ENCODE results near the gene OSBPL10.
"Not testable (repeated sequence)": the region's sequence is repeated elsewhere in the genome, so short reads cannot be mapped to it uniquely, and the experiment has no call there.

OSBPL10 gene

DNA sequence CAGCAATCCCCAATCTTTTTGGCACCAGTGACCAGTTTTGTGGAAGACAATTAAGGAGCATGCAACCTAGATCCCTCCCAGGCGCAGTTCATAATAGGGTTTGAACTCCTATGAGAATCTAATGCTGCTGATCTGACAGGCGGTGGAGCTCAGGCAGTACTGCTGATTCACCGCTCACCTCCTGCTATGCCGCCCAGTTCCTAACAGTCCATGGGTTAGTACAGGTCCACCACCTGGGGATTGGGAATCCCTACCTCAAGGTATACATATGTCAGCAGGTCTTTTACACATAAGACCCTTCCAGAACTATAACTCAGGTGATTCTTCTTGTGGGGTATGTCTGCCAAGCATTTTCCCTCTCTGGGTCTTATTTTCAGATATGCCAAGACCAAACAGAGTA lies 182.2 kb downstream of the OSBPL10 start:
- no peak for DNase-seq (ENCODE audit: low read depth)
- no peak overlapping the region for H3K4me3 ChIP-seq (replicated peaks; ENCODE audit: low read depth, low read length)
- TF ChIP-seq, protein P1, sequence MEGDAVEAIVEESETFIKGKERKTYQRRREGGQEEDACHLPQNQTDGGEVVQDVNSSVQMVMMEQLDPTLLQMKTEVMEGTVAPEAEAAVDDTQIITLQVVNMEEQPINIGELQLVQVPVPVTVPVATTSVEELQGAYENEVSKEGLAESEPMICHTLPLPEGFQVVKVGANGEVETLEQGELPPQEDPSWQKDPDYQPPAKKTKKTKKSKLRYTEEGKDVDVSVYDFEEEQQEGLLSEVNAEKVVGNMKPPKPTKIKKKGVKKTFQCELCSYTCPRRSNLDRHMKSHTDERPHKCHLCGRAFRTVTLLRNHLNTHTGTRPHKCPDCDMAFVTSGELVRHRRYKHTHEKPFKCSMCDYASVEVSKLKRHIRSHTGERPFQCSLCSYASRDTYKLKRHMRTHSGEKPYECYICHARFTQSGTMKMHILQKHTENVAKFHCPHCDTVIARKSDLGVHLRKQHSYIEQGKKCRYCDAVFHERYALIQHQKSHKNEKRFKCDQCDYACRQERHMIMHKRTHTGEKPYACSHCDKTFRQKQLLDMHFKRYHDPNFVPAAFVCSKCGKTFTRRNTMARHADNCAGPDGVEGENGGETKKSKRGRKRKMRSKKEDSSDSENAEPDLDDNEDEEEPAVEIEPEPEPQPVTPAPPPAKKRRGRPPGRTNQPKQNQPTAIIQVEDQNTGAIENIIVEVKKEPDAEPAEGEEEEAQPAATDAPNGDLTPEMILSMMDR (IDR thresholded peaks at IDR 0.05; ENCODE audit: low read length, missing control alignments), result no peak

DNA sequence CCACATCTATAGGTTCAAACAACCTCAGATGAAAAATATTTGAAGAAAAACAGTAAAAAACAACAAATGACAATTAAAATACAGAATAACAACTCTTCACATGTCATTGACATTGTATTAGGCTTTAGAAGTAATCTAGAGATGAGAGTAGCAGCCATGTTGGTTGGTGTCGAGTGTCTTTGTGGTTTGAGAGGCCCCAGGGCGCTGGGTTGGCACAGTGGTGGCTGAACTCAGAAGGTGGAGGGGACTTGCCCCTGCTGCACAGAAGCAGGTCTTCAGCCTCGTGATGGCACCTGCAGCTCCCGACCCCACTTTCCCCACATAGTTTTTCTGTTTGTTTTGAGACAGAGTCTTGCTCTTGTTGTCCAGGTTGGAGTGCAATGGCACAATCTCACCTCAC lies 187.2 kb downstream of the OSBPL10 start:
- TF ChIP-seq, protein P1 (IDR thresholded peaks at IDR 0.05; ENCODE audit: low read length, missing control alignments), result no peak
- no peak overlapping the region for H3K4me3 ChIP-seq (replicated peaks; ENCODE audit: low read depth, low read length)
- DNase-seq (ENCODE audit: low read depth), result no peak

DNA sequence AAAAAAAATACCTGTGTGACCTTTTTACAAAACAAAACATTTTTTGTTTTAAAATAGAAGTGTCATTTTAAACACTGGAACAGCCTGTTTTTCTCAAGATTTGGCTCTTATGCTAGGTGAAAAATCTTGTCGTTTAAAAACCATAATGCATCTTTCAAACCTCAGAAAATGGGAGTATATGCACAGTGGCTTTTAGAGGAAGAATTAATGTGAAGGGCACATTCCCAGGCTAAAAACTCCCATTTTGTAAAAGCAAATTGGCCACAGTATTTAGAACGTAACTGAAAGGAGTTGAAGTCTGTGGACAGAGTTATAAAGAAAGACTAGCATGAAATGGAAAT lies 190.0 kb downstream of the OSBPL10 start:
- TF ChIP-seq, protein P1 (IDR thresholded peaks at IDR 0.05; ENCODE audit: low read length, missing control alignments), result no peak
- H3K4me3 ChIP-seq (replicated peaks; ENCODE audit: low read depth, low read length), result no peak overlapping the region
- DNase-seq (ENCODE audit: low read depth), result no peak

DNA sequence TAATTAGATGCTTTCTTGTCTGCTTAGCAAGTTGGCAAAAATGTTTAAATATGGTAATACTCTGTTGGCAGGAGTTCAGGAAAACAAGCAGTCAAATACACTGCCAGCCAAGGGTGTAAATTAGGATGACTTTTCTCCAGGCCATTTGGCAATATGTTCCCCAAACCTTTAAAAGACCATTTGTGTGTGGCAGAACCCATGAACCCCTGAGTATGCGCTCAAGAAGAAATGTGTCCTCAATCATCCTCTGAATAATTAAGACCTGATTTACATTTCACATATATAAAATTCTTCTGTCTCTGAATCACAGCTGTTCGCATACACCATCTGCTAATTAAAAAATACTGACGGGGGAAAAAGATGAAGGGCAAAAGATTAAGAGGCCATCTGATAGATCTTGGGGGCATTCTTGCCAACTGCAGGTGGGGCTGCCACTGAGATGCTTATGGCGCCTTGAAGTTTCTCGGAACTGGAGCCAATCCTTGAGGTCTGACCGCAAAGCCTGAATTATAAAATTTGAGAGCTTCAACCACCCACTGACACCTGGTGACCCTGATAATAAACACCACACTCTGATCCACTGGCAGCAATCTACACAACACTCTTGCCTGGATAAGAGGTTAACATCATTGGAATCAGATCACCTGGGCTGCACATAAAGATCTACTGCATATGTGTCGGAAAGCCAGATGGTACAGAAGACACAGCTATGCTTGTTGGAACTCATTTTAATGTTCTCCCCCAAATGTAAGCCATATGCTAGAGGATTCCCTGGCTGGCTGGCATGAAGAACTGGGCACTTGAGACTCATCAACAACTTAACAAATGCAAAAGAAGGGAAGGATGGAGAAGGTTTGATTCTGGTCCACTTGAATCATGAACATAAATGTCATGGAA lies 190.6 kb downstream of the OSBPL10 start:
- no peak overlapping the region for H3K4me3 ChIP-seq (replicated peaks; ENCODE audit: low read depth, low read length)
- DNase-seq (ENCODE audit: low read depth), result no peak
- TF ChIP-seq, protein P1 (IDR thresholded peaks at IDR 0.05; ENCODE audit: low read length, missing control alignments), result no peak

DNA sequence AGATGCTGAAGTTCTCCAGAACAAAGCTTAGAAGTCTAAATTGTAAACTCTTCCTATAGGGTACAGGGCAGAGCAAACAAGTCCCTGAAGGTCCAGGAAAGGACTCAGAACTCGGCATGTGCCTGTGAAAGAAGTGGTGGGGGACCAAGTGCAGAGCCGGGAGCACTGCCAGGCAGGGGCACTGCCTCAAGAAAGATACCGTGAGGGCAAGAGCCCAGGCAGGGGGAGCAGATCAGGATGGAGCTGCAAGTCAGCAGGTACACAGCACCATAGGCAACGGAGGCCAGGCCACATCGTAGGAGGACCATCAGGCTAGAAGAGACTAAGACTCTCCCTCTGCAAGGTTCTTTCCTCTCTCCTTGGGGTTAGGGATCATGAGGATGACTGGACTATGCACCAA lies 191.6 kb downstream of the OSBPL10 start:
- no peak overlapping the region for H3K4me3 ChIP-seq (replicated peaks; ENCODE audit: low read depth, low read length)
- TF ChIP-seq, protein P1 (IDR thresholded peaks at IDR 0.05; ENCODE audit: low read length, missing control alignments), result no peak
- no peak for DNase-seq (ENCODE audit: low read depth)

DNA sequence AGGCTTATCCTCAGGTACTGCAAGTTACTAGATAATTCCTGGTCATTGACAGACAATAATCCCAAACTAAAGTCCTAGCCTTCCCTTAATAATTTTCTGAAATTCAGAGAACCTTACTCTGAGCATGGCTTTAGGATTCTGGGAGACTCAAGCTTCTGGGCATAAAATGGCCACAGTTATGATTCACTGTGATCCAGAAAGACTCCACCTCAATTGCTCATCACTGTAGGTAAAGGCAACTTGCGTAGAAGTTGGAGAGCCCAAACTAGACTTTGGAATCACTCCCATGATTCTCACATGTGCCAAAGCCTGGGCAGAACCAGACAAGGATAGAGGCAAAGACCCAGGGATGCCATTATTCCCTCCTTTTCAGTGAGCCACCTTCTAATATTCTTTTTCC lies 195.3 kb downstream of the OSBPL10 start:
- TF ChIP-seq, protein P1 (IDR thresholded peaks at IDR 0.05; ENCODE audit: low read length, missing control alignments), result no peak
- DNase-seq (ENCODE audit: low read depth), result no peak

DNA sequence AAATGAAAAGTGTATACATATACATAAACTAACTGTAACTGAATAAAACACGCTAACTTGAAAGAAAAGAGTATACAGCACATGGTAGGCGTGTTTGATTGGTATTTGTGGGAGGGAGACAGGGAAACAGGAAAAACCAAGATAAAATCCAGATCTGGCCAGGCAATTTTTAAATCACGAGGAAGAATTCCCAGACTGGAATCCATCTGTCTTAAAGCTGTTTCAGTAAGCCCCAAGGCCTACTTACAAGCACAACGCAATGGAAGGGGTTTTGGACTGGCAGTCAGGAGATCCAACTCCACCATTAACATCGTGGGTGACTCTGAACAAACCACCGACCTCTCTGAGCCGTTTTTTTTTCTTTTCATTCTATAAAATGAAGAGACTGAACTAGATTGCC lies 195.8 kb downstream of the OSBPL10 start:
- H3K4me3 ChIP-seq (replicated peaks; ENCODE audit: low read depth, low read length), result no peak overlapping the region
- DNase-seq (ENCODE audit: low read depth), result no peak
- TF ChIP-seq, protein P1 (IDR thresholded peaks at IDR 0.05; ENCODE audit: low read length, missing control alignments), result no peak

More for the DNA sequence above, 195.3 kb downstream of the OSBPL10 start:
- H3K4me3 ChIP-seq (replicated peaks; ENCODE audit: low read depth, low read length), result no peak overlapping the region

DNA sequence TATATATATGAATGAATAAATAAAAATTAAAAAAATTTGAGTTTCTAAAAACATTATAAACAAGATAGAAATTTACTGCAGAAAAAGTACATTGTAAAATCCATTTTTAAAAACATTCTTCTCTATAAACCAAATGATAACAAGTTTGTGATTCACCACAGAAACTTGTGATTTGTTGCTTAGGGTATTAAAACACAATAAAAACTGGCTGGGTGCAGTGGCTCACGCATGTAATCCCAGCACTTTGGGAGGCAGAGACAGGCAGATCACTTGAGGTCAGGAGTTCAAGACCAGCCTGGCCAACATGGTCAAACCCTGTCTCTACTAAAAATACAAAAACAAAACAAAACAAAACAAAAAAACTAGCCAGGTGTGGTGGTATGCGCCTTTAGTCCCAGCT lies 197.2 kb downstream of the OSBPL10 start:
- H3K4me3 ChIP-seq (replicated peaks; ENCODE audit: low read depth, low read length), result not testable (repeated sequence)
- peak; percentile 37 for DNase-seq (ENCODE audit: low read depth)

DNA sequence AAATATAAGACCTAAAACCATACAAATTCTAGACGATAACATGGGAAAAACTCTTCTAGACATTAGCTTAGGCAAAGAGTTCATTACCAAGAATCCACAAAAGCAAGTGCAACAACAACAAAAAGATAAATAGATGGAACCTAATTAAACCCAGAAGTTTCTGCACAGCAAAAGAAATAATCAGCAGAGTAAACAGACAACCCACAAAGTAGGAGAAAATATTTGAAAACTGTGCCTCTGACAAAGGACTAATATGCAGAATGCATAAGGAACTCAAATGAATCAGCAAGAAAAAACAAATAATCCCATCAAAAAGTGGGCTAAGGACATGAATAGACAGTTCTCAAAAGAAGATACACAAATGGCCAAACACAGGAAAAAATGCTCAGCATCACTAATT lies 198.8 kb downstream of the OSBPL10 start:
- not testable (repeated sequence) for DNase-seq (ENCODE audit: low read depth); H3K4me3 ChIP-seq (replicated peaks; ENCODE audit: low read depth, low read length)
